OCI-LY7 (cell line): ENCODE measurements around the gene PSMF1.

Experiments used
- EZH2phosphoT487 ChIP-seq: fragments of 200-600 bp; sonication (generic); IDR thresholded peaks from 2 replicates; pipeline ENCODE4 v1.6.1; 2018; ENCODE audit warnings: low read depth, borderline replicate concordance, mild to moderate bottlenecking, mixed run types, antibody characterized with exemption, low read length, moderate library complexity, mixed read lengths
- TF ChIP-seq, protein P1 (sequence below): fragments of 200-600 bp; sonication (generic); conservative IDR thresholded peaks from 2 replicates; pipeline ENCODE4 v1.5.1; 2014; ENCODE audit warnings: mild to moderate bottlenecking, antibody characterized with exemption, low read length, moderate library complexity, mixed read lengths

DNA sequence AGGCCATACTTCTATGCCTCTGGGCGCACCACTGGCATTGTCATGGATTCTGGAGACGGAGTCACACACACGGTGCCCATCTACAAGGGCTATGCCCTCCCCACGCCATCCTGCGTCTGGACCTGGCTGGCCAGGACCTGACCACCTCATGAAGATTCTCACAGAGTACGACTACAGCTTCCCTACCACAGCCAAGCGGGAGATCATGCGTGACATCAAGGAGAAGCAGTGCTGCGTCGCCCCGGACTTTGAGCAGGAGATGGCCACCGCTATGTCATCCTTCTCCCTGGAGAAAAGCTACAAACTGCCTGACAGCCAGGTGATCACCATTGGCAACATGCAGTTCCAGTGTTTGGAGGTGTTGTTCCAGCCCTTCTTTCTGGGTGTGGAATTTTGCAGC lies 42.6 kb downstream of the PSMF1 start:
- TF ChIP-seq, protein P1, sequence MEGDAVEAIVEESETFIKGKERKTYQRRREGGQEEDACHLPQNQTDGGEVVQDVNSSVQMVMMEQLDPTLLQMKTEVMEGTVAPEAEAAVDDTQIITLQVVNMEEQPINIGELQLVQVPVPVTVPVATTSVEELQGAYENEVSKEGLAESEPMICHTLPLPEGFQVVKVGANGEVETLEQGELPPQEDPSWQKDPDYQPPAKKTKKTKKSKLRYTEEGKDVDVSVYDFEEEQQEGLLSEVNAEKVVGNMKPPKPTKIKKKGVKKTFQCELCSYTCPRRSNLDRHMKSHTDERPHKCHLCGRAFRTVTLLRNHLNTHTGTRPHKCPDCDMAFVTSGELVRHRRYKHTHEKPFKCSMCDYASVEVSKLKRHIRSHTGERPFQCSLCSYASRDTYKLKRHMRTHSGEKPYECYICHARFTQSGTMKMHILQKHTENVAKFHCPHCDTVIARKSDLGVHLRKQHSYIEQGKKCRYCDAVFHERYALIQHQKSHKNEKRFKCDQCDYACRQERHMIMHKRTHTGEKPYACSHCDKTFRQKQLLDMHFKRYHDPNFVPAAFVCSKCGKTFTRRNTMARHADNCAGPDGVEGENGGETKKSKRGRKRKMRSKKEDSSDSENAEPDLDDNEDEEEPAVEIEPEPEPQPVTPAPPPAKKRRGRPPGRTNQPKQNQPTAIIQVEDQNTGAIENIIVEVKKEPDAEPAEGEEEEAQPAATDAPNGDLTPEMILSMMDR = no peak
- TF ChIP-seq EZH2phosphoT487 = no peak
